ENCODE data around the gene CDK5RAP2. TPM values are rescaled to one million over a fixed set of nuclear protein-coding genes. Genes with fewer than 3 reads are reported as not detected.

Gene CDK5RAP2
- total RNA-seq, 3 donors from 2014 or later (not counting 1 experiment from before 2014, with no cell fraction given), result 81.5 to 95.7 (median 82.4) TPM

GRCh38 chr9:120434532-120434931, 145.4 kb downstream of the CDK5RAP2 start:
- Mint-ChIP-seq H3K9me3 (no peaks in the 10 kb centered on the region), H3K27ac (peak overlapping the region in 1 of 2 donors; percentile 0), H3K4me3 (no peak overlapping the region), H3K36me3 (peaks cover 3% of the 10 kb centered on the region), H3K27me3 (ENCODE audit: low read depth in 2 of 2) (no peaks in the 10 kb centered on the region), H3K4me1 (peaks cover 46 to 50% of the 10 kb centered on the region in 2 donors)
- DNase-seq (no peak), ATAC-seq (no peak)
- Histone ChIP-seq H3K4me1 (ENCODE audit: control insufficient read depth, insufficient read depth, low read length) (peaks cover 10% of the 10 kb centered on the region), H3K27me3 (ENCODE audit: control insufficient read depth, insufficient read depth, low read length) (no peaks in the 10 kb centered on the region), H3K36me3 (ENCODE audit: control insufficient read depth, insufficient read depth, low read length) (peaks cover 7% of the 10 kb centered on the region), H3K4me3 (ENCODE audit: low read length) (no peak overlapping the region), H3K9me3 (ENCODE audit: control insufficient read depth, insufficient read depth, low read length) (no peaks in the 10 kb centered on the region), H3K27ac (ENCODE audit: low read length) (no peak overlapping the region)
- intact Hi-C loops (cut with micrococcal nuclease), result no loop called here
- 98% methylated on average over 6 of the region's 6 CpGs for WGBS (ENCODE audit: insufficient coverage)
- TF ChIP-seq CTCF (IDR thresholded peaks at IDR 0.05), result no peak

- 100% methylated on average over 4 of the region's 4 CpGs for WGBS (ENCODE audit: insufficient coverage)
- Histone ChIP-seq H3K4me3 (ENCODE audit: low read length) (no peak overlapping the region), H3K4me1 (ENCODE audit: control insufficient read depth, insufficient read depth, low read length) (peaks cover 10% of the 10 kb centered on the region), H3K36me3 (ENCODE audit: control insufficient read depth, insufficient read depth, low read length) (peaks cover 2% of the 10 kb centered on the region), H3K9me3 (ENCODE audit: control insufficient read depth, insufficient read depth, low read length) (no peaks in the 10 kb centered on the region), H3K27me3 (ENCODE audit: control insufficient read depth, insufficient read depth, low read length) (no peaks in the 10 kb centered on the region), H3K27ac (ENCODE audit: low read length) (no peak overlapping the region)
- no peak overlapping the region for H3K4me3 Mint-ChIP-seq
- peak overlapping the region in 1 of 2 donors; percentile 0 for H3K27ac Mint-ChIP-seq
- no peaks in the 10 kb centered on the region for H3K36me3 Mint-ChIP-seq
- intact Hi-C loops (cut with micrococcal nuclease), result no loop called here
- DNase-seq, result no peak
- no peaks in the 10 kb centered on the region for H3K9me3 Mint-ChIP-seq
- TF ChIP-seq CTCF (IDR thresholded peaks at IDR 0.05), result no peak
- H3K27me3 Mint-ChIP-seq (ENCODE audit: low read depth in 2 of 2), result no peaks in the 10 kb centered on the region
- ATAC-seq, result no peak
- H3K4me1 Mint-ChIP-seq, result peaks cover 37 to 42% of the 10 kb centered on the region in 2 donors
These were observed 146.3 kb downstream of the CDK5RAP2 start for GRCh38 chr9:120433701-120434100.

GRCh38 chr9:120432600-120432999, 147.4 kb downstream of the CDK5RAP2 start:
- H3K36me3 ChIP-seq (ENCODE audit: control insufficient read depth, insufficient read depth, low read length), result peaks cover 2% of the 10 kb centered on the region
- H3K4me1 Mint-ChIP-seq, result peaks cover 26 to 31% of the 10 kb centered on the region in 2 donors
- H3K27ac ChIP-seq (ENCODE audit: low read length), result no peak overlapping the region
- H3K9me3 ChIP-seq (ENCODE audit: control insufficient read depth, insufficient read depth, low read length), result no peaks in the 10 kb centered on the region
- peak overlapping the region; percentile 62 to 70 for H3K27ac Mint-ChIP-seq
- no peak for DNase-seq
- no peak for ATAC-seq
- no peaks in the 10 kb centered on the region for H3K27me3 ChIP-seq (ENCODE audit: control insufficient read depth, insufficient read depth, low read length)
- WGBS (ENCODE audit: insufficient coverage), result 92% methylated on average over 3 of the region's 3 CpGs
- H3K4me3 Mint-ChIP-seq, result no peak overlapping the region
- H3K9me3 Mint-ChIP-seq, result no peaks in the 10 kb centered on the region
- H3K4me3 ChIP-seq (ENCODE audit: low read length), result no peak overlapping the region
- peaks cover 7% of the 10 kb centered on the region for H3K4me1 ChIP-seq (ENCODE audit: control insufficient read depth, insufficient read depth, low read length)
- no peaks in the 10 kb centered on the region for H3K27me3 Mint-ChIP-seq (ENCODE audit: low read depth in 2 of 2)
- no peaks in the 10 kb centered on the region for H3K36me3 Mint-ChIP-seq
- TF ChIP-seq CTCF (IDR thresholded peaks at IDR 0.05), result no peak
- intact Hi-C loops (cut with micrococcal nuclease), result no loop called here

- Mint-ChIP-seq H3K27ac (peak overlapping the region; percentile 62 to 70), H3K4me3 (no peak overlapping the region), H3K27me3 (ENCODE audit: low read depth in 2 of 2) (no peaks in the 10 kb centered on the region), H3K4me1 (peaks cover 17 to 27% of the 10 kb centered on the region in 2 donors), H3K9me3 (no peaks in the 10 kb centered on the region), H3K36me3 (peaks cover 5% of the 10 kb centered on the region)
- H3K27me3 ChIP-seq (ENCODE audit: control insufficient read depth, insufficient read depth, low read length), result no peaks in the 10 kb centered on the region
- TF ChIP-seq CTCF (IDR thresholded peaks at IDR 0.05), result no peak
- H3K4me3 ChIP-seq (ENCODE audit: low read length), result no peak overlapping the region
- H3K27ac ChIP-seq (ENCODE audit: low read length), result no peak overlapping the region
- DNase-seq (no peak), ATAC-seq (peak in 1 of 3 donors; percentile 55)
- intact Hi-C loops (cut with micrococcal nuclease), result no loop called here
- WGBS (ENCODE audit: insufficient coverage), result 60% methylated on average over 1 of the region's 2 CpGs
- peaks cover 5% of the 10 kb centered on the region for H3K36me3 ChIP-seq (ENCODE audit: control insufficient read depth, insufficient read depth, low read length)
- no peaks in the 10 kb centered on the region for H3K9me3 ChIP-seq (ENCODE audit: control insufficient read depth, insufficient read depth, low read length)
- no peaks in the 10 kb centered on the region for H3K4me1 ChIP-seq (ENCODE audit: control insufficient read depth, insufficient read depth, low read length)
These were observed 148.7 kb downstream of the CDK5RAP2 start for GRCh38 chr9:120431268-120431667.
